ENCODE data around the gene FAIM.
"Not testable (repeated sequence)": the region's sequence is repeated elsewhere in the genome, so short reads cannot be mapped to it uniquely, and the experiment has no call there.

Gene FAIM

GRCh38 chr3:138604106-138604595, 4.4 kb upstream of the FAIM start:
- DNase-seq: not testable (repeated sequence)

- no peak for DNase-seq
Measured at GRCh38 chr3:138609898-138610266, 1.3 kb downstream of the FAIM start.

- no peak for DNase-seq
Measured at GRCh38 chr3:138615462-138615861, 6.9 kb downstream of the FAIM start.

DNA sequence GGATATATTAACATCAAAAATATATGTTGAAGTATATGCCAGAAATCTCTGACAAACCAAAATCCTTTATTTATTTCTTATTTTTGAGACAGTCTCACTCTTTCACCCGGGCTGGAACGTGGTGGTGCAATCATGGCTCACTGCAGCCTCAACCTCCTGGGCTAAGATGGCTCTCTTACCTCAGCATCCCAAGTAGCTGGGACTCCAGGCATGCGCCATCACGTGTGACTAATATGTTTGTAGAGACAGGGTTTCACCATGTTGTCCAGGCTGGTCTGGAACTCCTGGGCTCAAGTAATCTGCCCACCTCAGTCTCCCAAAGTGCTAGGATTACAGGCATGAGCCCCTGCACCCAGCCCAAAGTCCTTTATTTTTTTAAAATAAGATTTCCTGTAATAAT, 11.9 kb downstream of the FAIM start:
- no peak for DNase-seq

- no peak for DNase-seq
Measured at GRCh38 chr3:138624518-138624917, 15.9 kb downstream of the FAIM start.

DNA sequence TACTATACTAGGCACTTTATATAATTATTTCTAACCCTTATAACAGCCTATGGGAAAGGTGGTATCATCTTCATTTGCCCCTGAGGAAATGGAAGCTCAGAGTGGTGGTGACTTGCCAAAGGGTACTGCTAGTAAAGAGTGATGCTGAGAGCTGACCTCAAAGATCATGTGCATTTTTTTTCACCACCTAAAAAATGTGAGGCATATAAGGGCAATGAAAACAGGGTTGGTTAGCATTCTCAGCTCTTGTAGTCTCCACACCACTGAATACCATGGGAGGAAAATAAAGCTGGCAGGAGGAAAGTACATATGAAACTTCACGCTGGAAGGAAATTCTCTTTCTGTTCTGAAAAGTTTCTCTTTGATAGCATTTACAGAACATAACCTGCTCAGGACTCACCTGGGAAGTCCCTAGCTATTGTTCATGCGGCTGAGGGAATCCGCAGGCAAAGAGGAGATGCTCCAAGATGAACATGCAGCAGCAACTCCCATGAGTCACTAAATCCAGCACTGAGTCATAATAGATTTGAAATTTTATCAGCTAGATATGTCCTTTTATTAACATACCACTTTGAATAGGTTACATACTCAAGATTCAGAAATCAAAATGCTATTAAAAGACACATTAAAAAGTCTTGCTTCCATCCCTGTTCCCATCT, 17.3 kb downstream of the FAIM start:
- no peak for DNase-seq

- no peak for DNase-seq
Measured at GRCh38 chr3:138629526-138629925, 21.0 kb downstream of the FAIM start.

- DNase-seq: no peak
Measured at GRCh38 chr3:138638641-138639040, 30.1 kb downstream of the FAIM start.

GRCh38 chr3:138640537-138640936, 32.0 kb downstream of the FAIM start:
- no peak for DNase-seq

DNA sequence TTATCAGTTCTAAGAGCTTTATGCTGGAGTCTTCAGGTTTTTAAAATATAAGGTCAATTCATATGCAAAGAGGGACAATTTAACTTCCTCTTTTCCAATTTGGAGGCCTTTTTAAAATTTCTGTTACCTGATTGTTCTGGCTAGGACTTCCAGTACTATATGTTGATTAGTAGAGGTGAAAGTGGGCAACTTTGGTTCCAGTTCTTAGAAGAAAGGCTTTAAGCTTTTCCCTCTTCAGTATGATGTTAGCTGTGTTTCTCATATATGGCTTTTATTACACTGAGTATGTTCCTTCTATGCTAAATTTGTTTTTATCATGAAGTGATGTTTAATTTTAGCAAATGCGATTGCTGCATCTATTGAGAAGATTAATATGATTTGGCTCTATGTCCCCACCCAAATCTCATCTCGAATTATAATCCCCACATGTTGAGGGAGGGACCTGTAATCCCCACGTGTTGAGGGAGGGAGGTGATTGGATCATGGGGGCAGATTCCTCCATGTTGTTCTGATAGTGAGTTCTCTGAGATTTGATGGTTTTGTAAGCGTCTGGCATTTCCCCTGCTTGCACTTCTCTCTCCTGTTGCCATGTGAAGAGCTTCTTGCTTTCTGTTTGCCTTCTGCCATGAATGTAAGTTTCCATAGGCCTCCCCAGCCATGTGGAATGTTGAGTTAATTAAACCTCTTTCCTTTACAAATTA, 33.8 kb downstream of the FAIM start:
- no peak for DNase-seq

DNA sequence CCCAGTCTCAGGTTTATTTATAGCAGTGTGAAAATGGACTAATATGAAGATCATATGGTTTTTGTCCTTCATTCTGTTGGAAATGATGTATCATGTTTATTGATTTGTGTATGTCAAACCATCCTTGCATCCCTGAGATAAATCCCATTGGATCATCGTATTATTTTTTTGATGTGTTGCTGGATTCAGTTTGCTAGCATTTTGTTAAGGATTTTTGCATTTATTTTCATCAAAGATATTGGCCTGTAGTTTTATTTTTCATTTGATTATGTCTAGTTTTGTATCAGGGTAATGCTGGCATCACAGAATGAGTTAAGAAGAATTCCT, 34.3 kb downstream of the FAIM start:
- no peak for DNase-seq

- DNase-seq: no peak
Measured at GRCh38 chr3:138646008-138646407, 37.4 kb downstream of the FAIM start.

GRCh38 chr3:138646513-138646912, 37.9 kb downstream of the FAIM start:
- DNase-seq: no peak

GRCh38 chr3:138649134-138649533, 40.6 kb downstream of the FAIM start:
- DNase-seq: no peak

DNA sequence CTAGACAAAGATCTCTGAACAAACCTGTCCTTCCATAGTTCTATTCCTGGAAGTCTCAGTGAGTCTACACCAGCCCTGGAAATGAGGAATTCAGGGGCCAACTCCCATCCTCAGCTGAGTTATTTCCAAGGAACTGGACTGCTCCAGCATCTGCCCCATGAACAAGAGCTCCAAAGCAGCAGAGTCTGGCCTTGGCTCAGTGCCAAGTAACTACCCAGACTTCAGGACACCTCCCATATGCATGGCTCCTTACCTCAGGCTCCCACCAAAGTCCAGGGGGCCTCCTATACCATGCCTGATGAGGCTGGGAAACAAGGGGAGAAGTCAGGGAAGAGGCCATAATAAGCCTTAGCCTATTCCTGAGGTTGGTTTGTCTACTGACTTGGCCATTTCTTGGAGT, 45.0 kb downstream of the FAIM start:
- no peak for DNase-seq

- DNase-seq: no peak
Measured at GRCh38 chr3:138657508-138657907, 48.9 kb downstream of the FAIM start.

- DNase-seq: no peak
Measured at GRCh38 chr3:138668107-138668506, 59.5 kb downstream of the FAIM start.

DNA sequence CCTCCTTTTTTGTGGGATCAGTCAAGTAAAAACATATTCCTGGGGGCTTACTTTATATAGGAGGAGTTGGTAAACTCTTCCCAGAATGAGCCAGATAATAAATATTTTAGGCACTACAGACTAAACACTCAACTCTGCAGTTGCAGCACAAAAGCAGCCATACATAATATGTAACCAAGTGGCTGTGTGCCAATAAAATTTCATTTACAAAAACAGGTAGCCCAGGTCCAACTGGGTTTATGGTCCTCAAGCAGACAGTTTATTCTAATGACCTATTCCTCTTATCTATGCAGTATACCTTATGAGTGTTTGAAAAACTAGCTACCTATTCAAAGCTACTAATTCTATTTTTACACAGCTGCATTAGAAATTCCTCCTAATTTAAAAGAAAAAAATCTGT, 61.8 kb downstream of the FAIM start:
- DNase-seq: no peak

- DNase-seq: no peak
Measured at GRCh38 chr3:138673641-138674530, 65.3 kb downstream of the FAIM start.

- no peak for DNase-seq
Measured at GRCh38 chr3:138675393-138675792, 66.8 kb downstream of the FAIM start.

DNA sequence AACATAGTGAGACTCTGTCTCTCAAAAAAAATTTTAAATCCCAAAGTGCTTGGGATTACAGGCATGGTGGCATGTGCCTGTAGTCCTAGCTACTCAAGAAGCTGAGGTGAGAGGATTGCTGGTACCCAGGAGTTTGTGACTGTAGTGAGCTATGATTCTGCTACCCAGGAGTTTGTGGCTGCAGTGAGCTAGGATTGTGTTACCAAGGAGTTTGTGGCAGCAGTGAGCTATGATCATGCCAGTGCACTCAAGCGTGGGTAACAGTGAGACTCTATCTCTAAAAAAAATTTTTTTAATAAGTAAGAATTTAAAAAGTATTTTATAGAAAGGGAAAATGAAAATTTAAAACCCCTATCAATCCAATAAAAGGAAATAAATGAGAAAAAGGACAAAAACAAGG, 69.5 kb downstream of the FAIM start:
- no peak for DNase-seq

DNA sequence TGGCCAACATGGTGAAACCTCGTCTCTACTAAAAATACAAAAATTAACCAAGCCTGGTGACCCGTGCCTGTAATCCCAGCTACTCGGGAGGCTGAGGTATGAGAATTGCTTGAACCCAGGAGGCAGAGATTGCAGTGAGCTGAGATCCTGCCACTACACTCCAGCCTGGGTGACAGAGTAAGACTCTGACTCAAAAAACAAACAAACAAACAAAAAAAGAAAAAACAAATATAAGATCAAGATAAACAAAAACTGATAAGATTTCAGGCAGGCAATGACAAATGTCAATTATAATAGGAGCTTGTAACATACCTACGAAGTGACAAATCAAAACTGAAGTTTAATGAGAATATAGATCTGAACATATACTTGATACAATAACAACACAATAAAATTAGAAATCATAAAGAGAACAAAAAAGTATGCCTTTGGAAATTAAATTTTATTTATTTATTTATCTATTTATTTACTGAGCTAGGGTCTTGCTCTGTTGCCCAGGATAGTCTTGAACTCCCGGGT, 70.4 kb downstream of the FAIM start:
- DNase-seq: no peak

- not testable (repeated sequence) for DNase-seq
Measured at GRCh38 chr3:138680974-138681373, 72.4 kb downstream of the FAIM start.
